SU-DHL-6 (cell line): ENCODE measurements around the gene LRP2.

Experiments
- EZH2phosphoT487 ChIP-seq: fragments of 200-600 bp; sonication (generic), shearing (Covaris generic); conservative IDR thresholded peaks from 2 replicates; pipeline ENCODE4 v1.6.1; 2018; ENCODE audit warnings: mild to moderate bottlenecking, antibody characterized with exemption, low read length, moderate library complexity, mixed read lengths
- TF ChIP-seq, protein P1 (sequence below): fragments of 200-600 bp; sonication (generic); IDR thresholded peaks from one replicate; pipeline ENCODE4 v1.5.1; 2017; ENCODE audit warnings: antibody characterized with exemption, mild to moderate bottlenecking, low read length, moderate library complexity; ENCODE audit not compliant: insufficient read depth, poor library complexity, severe bottlenecking

DNA sequence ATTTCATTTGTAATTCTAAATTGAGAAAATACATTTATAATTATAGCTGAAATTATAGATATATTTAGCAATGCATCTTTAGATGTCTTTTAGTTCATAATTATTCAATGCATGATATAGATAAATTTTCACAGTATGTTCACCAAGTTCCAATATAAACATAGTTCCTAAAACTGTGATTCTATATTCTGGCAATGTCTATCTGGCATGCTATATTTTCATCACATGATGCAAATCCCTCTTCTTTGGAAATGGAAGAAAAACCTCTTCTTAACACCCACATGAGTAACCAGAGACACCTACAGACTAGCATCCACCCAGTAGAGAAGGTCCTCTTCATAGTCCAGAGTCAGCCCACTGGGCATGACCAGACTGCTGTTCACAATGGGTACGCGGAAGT, 157.2 kb downstream of the LRP2 start:
- TF ChIP-seq, protein P1, sequence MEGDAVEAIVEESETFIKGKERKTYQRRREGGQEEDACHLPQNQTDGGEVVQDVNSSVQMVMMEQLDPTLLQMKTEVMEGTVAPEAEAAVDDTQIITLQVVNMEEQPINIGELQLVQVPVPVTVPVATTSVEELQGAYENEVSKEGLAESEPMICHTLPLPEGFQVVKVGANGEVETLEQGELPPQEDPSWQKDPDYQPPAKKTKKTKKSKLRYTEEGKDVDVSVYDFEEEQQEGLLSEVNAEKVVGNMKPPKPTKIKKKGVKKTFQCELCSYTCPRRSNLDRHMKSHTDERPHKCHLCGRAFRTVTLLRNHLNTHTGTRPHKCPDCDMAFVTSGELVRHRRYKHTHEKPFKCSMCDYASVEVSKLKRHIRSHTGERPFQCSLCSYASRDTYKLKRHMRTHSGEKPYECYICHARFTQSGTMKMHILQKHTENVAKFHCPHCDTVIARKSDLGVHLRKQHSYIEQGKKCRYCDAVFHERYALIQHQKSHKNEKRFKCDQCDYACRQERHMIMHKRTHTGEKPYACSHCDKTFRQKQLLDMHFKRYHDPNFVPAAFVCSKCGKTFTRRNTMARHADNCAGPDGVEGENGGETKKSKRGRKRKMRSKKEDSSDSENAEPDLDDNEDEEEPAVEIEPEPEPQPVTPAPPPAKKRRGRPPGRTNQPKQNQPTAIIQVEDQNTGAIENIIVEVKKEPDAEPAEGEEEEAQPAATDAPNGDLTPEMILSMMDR, result no peak
- no peak for TF ChIP-seq EZH2phosphoT487
